K562 (cell line): ENCODE results near the gene GHRL. TPM values are rescaled to one million over a fixed set of nuclear protein-coding genes. Genes with fewer than 3 reads are reported as not detected.

ENCODE experiments used
- ATAC-seq: fragments of 200-7000 bp; cut with Tn5 transposase; 3 replicates; pipeline ENCODE4 v1.9.1; 2020; ENCODE audit warnings: moderate library complexity
- BruUV-seq: library from RNA; stranded (reverse); fragments of 400-500 nt; replicated peaks from 2 replicates; lab custom pipeline; 2021; lab: Mats Ljungman, UMichigan
- CTCF ChIA-PET: fragments of 300-600 bp; formaldehyde crosslinking; extraction: SDS; loops from one replicate; lab custom pipeline; 2021; ENCODE audit warnings: low intra/inter-chr PET ratio; lab: Yijun Ruan, JAX
- POLR2A ChIA-PET: fragments of 300-600, 350-650 bp; sonication (Branson Sonifier 250); formaldehyde crosslinking; extraction: SDS; loops from one replicate; lab custom pipeline; 2021; ENCODE audit warnings: antibody characterized with exemption, inconsistent platforms; lab: Yijun Ruan, JAX
- DNase-seq, 4 experiments: peaks; one replicate each; pipeline versions ENCODE4 v3.0.0 to v3.0.0-alpha.2; 2011 to 2018; ENCODE audit warnings: low spot score in 3 of 4, mixed read lengths in 3 of 4; ENCODE audit errors: extremely low read depth in 1 of 4
- FAIRE-seq: peaks from 2 replicates; lab custom pipeline; 2011; peaks lifted over from hg19 to GRCh38; lab: Jason Lieb, UNC
- H2AFZ ChIP-seq: 2 replicates; pipeline ENCODE4 v1.6.0; 2011; ENCODE audit warnings: low read depth, low read length, control low read depth, inconsistent platforms
- H3K27ac ChIP-seq: fragments of 200-600 bp; 3 replicates; pipeline ENCODE4 v1.8.0; 2011; ENCODE audit warnings: low read depth, mild to moderate bottlenecking, control low read depth, inconsistent platforms, low read length, moderate library complexity, mixed read lengths; ENCODE audit errors: extremely low read depth
- H3K27me3 ChIP-seq, 2 experiments: fragments of 300-600 bp in 1 of 2; 2 replicates in 1 of 2; 3 replicates in 1 of 2; pipeline versions ENCODE4 v1.6.0 to v1.8.0; 2011; ENCODE audit warnings: inconsistent platforms in 2 of 2, low read length in 2 of 2, mild to moderate bottlenecking in 1 of 2, mixed read lengths in 1 of 2, moderate library complexity in 1 of 2; ENCODE audit not compliant: control insufficient read depth in 2 of 2, insufficient read depth in 2 of 2
- H3K36me3 ChIP-seq: fragments of 300-600 bp; 3 replicates; pipeline ENCODE4 v1.8.0; 2011; ENCODE audit warnings: mild to moderate bottlenecking, low read length, inconsistent platforms; ENCODE audit not compliant: control insufficient read depth, insufficient read depth
- H3K4me1 ChIP-seq, 2 experiments: fragments of 200-600 bp in 1 of 2; replicated peaks in 1 of 2; 2 replicates in 1 of 2; 3 replicates in 1 of 2; pipeline versions ENCODE4 v1.5.1 to v1.8.0; 2011; ENCODE audit warnings: inconsistent platforms in 2 of 2, low read length in 2 of 2, mild to moderate bottlenecking in 1 of 2, mixed read lengths in 1 of 2, moderate library complexity in 1 of 2; ENCODE audit not compliant: control insufficient read depth in 2 of 2, insufficient read depth in 2 of 2
- H3K4me2 ChIP-seq: 2 replicates; pipeline ENCODE4 v1.6.1; 2011; ENCODE audit warnings: low read length, control low read depth, inconsistent platforms, mixed read lengths; ENCODE audit not compliant: insufficient read depth
- H3K4me3 ChIP-seq: fragments of 200-600 bp; sonication (generic), shearing (Covaris generic); 2 replicates; pipeline ENCODE4 v1.5.1; 2016; ENCODE audit warnings: control low read depth, inconsistent platforms
- H3K79me2 ChIP-seq: fragments of 200-600 bp; 3 replicates; pipeline ENCODE4 v1.8.0; 2011; ENCODE audit warnings: low read length, inconsistent platforms; ENCODE audit not compliant: control insufficient read depth, insufficient read depth
- H3K9ac ChIP-seq, 2 experiments: 2 replicates each; pipeline versions ENCODE4 v1.6.0 to v1.6.1; 2011; ENCODE audit warnings: low read depth in 2 of 2, low read length in 2 of 2, control low read depth in 1 of 2, inconsistent platforms in 1 of 2, mild to moderate bottlenecking in 1 of 2, mixed read lengths in 1 of 2; ENCODE audit not compliant: insufficient read depth in 1 of 2
- H3K9me1 ChIP-seq: one replicate; pipeline ENCODE4 v1.6.0; 2011; ENCODE audit warnings: inconsistent platforms, mild to moderate bottlenecking, low read length, moderate library complexity; ENCODE audit not compliant: control insufficient read depth, insufficient read depth
- H3K9me3 ChIP-seq: replicated peaks from 2 replicates; pipeline ENCODE4 v1.5.1; 2011; ENCODE audit warnings: low read depth, low read length, inconsistent platforms; ENCODE audit not compliant: control insufficient read depth, insufficient read depth
- H4K20me1 ChIP-seq: replicated peaks from 2 replicates; pipeline ENCODE4 v1.6.1; 2011; ENCODE audit warnings: low read length, inconsistent platforms, mixed read lengths; ENCODE audit not compliant: control insufficient read depth, insufficient read depth
- CEBPB ChIP-seq: fragments of 450-650 bp; IDR thresholded peaks from 2 replicates; pipeline ENCODE4 v1.6.1; 2016; ENCODE audit warnings: missing genetic modification characterization, missing compliant biosample characterization
- CEBPG ChIP-seq, 3 experiments: fragments of 200-800 bp in 1 of 3; sonication (Bioruptor generic) in 1 of 3; sonication (generic) in 1 of 3; formaldehyde crosslinking in 1 of 3; IDR thresholded peaks in 2 of 3; conservative IDR thresholded peaks in 1 of 3; 2 replicates each; pipeline versions ENCODE4 v1.6.1 to v1.8.0; 2016 to 2022; ENCODE audit warnings: missing compliant biosample characterization in 2 of 3, missing genetic modification characterization in 2 of 3, mild to moderate bottlenecking in 1 of 3, missing genetic modification reagents in 1 of 3
- FOXA1 ChIP-seq: fragments of 450-650 bp; IDR thresholded peaks from 2 replicates; pipeline ENCODE4 v1.6.1; 2016; ENCODE audit warnings: mild to moderate bottlenecking, borderline replicate concordance
- NR2C1 ChIP-seq, 2 experiments: fragments of 450-650 bp; IDR thresholded peaks; 2 replicates each; pipeline ENCODE4 v1.6.1; 2017; ENCODE audit warnings: mild to moderate bottlenecking in 2 of 2, antibody characterized with exemption in 1 of 2, inconsistent platforms in 1 of 2, missing compliant biosample characterization in 1 of 2, missing genetic modification characterization in 1 of 2
- NR2C2 ChIP-seq, 2 experiments: fragments of 200-800 bp in 1 of 2; sonication (Bioruptor generic) in 1 of 2; sonication (generic) in 1 of 2; formaldehyde crosslinking in 1 of 2; IDR thresholded peaks; 2 replicates each; pipeline versions ENCODE4 v1.6.1 to v1.8.0; 2016 to 2022; ENCODE audit warnings: mild to moderate bottlenecking in 1 of 2, missing compliant biosample characterization in 1 of 2, missing genetic modification characterization in 1 of 2, missing genetic modification reagents in 1 of 2
- WGBS: fragments of 100-300 bp; shearing (Covaris generic); methylation state at CpG from one replicate; pipeline ENCODE4 v1.1.6; 2016; ENCODE audit warnings: low coverage, mixed read lengths; ENCODE audit not compliant: insufficient coverage; ENCODE audit errors: missing lambda C conversion rate; 5-methylcytosine and 5-hydroxymethylcytosine counted together
- in situ Hi-C: fragments of 300-500 bp; cut with MboI; formaldehyde crosslinking; loops from 4 replicates; pipeline ENCODE4 v1.15.0; 2018; ENCODE audit warnings: inconsistent platforms, mixed read lengths
- intact Hi-C: fragments of 100-400 bp; cut with micrococcal nuclease; formaldehyde crosslinking; loops from 2 replicates; pipeline ENCODE4 v1.14.2; 2022
- polyA plus RNA-seq, 8 experiments: library from polyadenylated mRNA; depleted of rRNA in 4 of 8; stranded (reverse) in 5 of 8; unstranded in 3 of 8; fragments of >200 nt; fragmentation: Nextera tagmentation in 2 of 8; fragmentation: Illumina TruSeq in 1 of 8; extraction: Ambion mirVana in 2 of 8; extraction: Trizol in 1 of 8; gene quantifications; 2 replicates each; pipeline versions ENCODE4 v1.2.1 to v1.2.3, GENCODE V29; 2011 to 2014; ENCODE audit warnings: inconsistent platforms in 1 of 8, missing spikeins in 1 of 8
- total RNA-seq, 7 experiments: library from RNA; depleted of rRNA in 6 of 7; stranded (reverse); fragments of >200 nt in 6 of 7; fragmentation: Illumina TruSeq in 2 of 7; extraction: Trizol in 2 of 7; gene quantifications; 2 replicates each; pipeline versions ENCODE4 v1.2.1 to v1.2.3, GENCODE V29; 2011 to 2021; ENCODE audit warnings: low replicate concordance in 1 of 7
- TF ChIP-seq, protein P1 (sequence below): conservative IDR thresholded peaks from 2 replicates; pipeline ENCODE4 v1.6.1; 2011; ENCODE audit warnings: low read depth, mild to moderate bottlenecking, low read length; ENCODE audit not compliant: control insufficient read depth

The GHRL gene
- total and polyA plus RNA-seq, 9 of the 15 experiments (the other 6 are each of a cell fraction or from before 2014, with no cell fraction given): 0.08 to 0.29 (median 0.15) TPM; not detected in 5

DNA sequence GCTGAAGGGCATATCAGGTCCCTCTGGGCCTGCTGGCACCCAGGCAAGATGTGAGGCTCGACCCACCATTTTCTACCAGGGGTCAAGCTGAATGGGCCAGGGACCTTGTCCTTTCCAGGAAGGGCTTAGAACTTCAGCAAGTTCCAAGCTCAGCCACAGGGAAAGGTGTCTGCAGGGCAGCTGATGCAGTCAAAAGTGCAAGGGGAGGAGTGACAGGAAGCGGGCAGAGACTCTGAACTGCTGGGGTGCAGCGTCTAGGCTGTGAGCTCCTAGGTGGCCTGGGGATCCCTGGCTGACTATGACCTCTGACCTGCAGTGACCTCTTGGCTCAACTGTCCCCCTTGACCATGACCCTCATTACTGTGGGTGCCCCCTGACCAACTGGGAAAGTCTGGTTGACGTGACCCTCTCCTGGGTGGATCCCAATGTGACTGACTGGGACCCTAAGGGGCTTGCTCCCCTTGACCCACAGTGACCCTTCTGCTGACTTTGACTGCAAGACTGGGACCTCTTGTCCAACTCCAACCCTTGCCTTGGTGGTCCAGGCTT, 42.5 kb upstream of the GHRL start:
- Histone ChIP-seq H3K36me3 (no peaks in the 10 kb centered on the region), H2AFZ (no peak overlapping the region), H3K4me1 (peaks cover 0 to 28% of the 10 kb centered on the region in 2 experiments; a peak in 3 of 5 replicates), H3K79me2 (no peaks in the 10 kb centered on the region), H3K9me3 (no peaks in the 10 kb centered on the region), H3K9ac (no peak overlapping the region), H3K4me2 (no peak overlapping the region), H3K27me3 (peaks cover 66 to 97% of the 10 kb centered on the region in 2 experiments), H4K20me1 (peaks cover 11% of the 10 kb centered on the region), H3K27ac (no peak overlapping the region), H3K4me3 (no peak overlapping the region), H3K9me1 (peaks cover 5% of the 10 kb centered on the region)
- no peak for DNase-seq
- no peak for FAIRE-seq
- intact Hi-C loops: loop anchor here (5.0 kb wide), 1 partner anchor 72 kb away; no protein-coding TSS in a partner anchor
- in situ Hi-C loops: no loop called here
- TF ChIP-seq, protein P1, sequence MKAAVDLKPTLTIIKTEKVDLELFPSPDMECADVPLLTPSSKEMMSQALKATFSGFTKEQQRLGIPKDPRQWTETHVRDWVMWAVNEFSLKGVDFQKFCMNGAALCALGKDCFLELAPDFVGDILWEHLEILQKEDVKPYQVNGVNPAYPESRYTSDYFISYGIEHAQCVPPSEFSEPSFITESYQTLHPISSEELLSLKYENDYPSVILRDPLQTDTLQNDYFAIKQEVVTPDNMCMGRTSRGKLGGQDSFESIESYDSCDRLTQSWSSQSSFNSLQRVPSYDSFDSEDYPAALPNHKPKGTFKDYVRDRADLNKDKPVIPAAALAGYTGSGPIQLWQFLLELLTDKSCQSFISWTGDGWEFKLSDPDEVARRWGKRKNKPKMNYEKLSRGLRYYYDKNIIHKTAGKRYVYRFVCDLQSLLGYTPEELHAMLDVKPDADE: no peak
- TF ChIP-seq NR2C2 (CRISPR knock-in tag; IDR thresholded peaks at IDR 0.05): no peak
- 0 out of 2 replicates have a peak, but pooled peaks have one; percentile 20 for TF ChIP-seq NR2C2 (tag; IDR thresholded peaks at IDR 0.05)
- TF ChIP-seq CEBPB: no peak
- 0 out of 2 replicates have a peak, but pooled peaks have one; percentile 21 for TF ChIP-seq CEBPG (CRISPR knock-in tag; IDR thresholded peaks at IDR 0.05)
- no peak for TF ChIP-seq CEBPG (tag; conservative IDR thresholded peaks at IDR 0.05 in 1 of 2, IDR thresholded peaks at IDR 0.05 in 1 of 2)
- TF ChIP-seq NR2C1 (IDR thresholded peaks at IDR 0.05): peak; percentile 23; the same call in 1 of the 2 replicates
- peak; percentile 59; the same call in 1 of the 2 replicates for TF ChIP-seq NR2C1 (tag; IDR thresholded peaks at IDR 0.05)
- TF ChIP-seq FOXA1: no peak
- POLR2A ChIA-PET: interaction anchor here (0.6 kb wide), 2 partner anchors 22 to 32 kb away, joined by 3 read pairs; no protein-coding TSS in a partner anchor
- 7% methylated on average over 4 of the region's 4 CpGs for WGBS
- CTCF ChIA-PET: no interaction called here
- no peak for ATAC-seq
- no TSS peak for BruUV-seq
